Right lobe of liver (tissue), 6 donors: ENCODE results near the gene PCK1. TPM values are rescaled to one million over a fixed set of nuclear protein-coding genes. Genes with fewer than 3 reads are reported as not detected.

Experiments
- ATAC-seq, 4 donors: fragments of 200-7000 bp; cut with Tn5 transposase; one replicate each; pipeline ENCODE4 v1.9.1; 2020; ENCODE audit warnings: mild to moderate bottlenecking in 4 of 4, moderate library complexity in 4 of 4
- DNase-seq, 3 donors: peaks; one replicate each; pipeline ENCODE4 v3.0.0-alpha.2; 2020
- H3K27ac ChIP-seq, 3 donors: fragments of 200-600 bp; one replicate each; pipeline ENCODE4 v1.8.0; 2022
- H3K27me3 ChIP-seq, 2 donors: fragments of 200-600 bp; one replicate each; pipeline ENCODE4 v1.8.0; 2022
- H3K36me3 ChIP-seq, 4 donors: fragments of 200-600 bp; sonication (generic) in 1 of 4; one replicate each; pipeline versions ENCODE4 v1.5.1 to v1.8.0; 2017 to 2022; ENCODE audit warnings: control low read depth in 1 of 4
- H3K4me1 ChIP-seq, 4 donors: fragments of 200-600 bp; sonication (generic) in 1 of 4; one replicate each; pipeline versions ENCODE4 v1.5.1 to v1.8.0; 2017 to 2022; ENCODE audit warnings: control low read depth in 1 of 4
- H3K4me3 ChIP-seq, 3 donors: fragments of 200-600 bp; one replicate each; pipeline ENCODE4 v1.8.0; 2022
- H3K9me3 ChIP-seq, 4 donors: fragments of 200-600 bp; sonication (generic) in 1 of 4; one replicate each; pipeline versions ENCODE4 v1.5.1 to v1.8.0; 2017 to 2022; ENCODE audit warnings: control low read depth in 1 of 4
- POLR2A ChIP-seq: fragments of 450-650 bp; IDR thresholded peaks from one replicate; pipeline ENCODE4 v1.6.1; 2017; ENCODE audit warnings: antibody characterized with exemption, mild to moderate bottlenecking
- WGBS: methylation state at CpG from one replicate; pipeline ENCODE4 v1.1.6; 2018; ENCODE audit warnings: low coverage, low lambda C conversion rate; ENCODE audit not compliant: insufficient coverage; ENCODE audit errors: missing lambda C conversion rate; 5-methylcytosine and 5-hydroxymethylcytosine counted together
- intact Hi-C, 2 donors: fragments of 100-400 bp; cut with DNase I; formaldehyde crosslinking; loops; one replicate each; pipeline versions ENCODE4 v1.11.2 to v1.14.1; 2022
- total RNA-seq, 6 experiments: library from RNA; depleted of rRNA in 2 of 6; stranded (reverse); fragments of >200 nt in 2 of 6; fragmentation: NEBNext Ultra II Directional in 3 of 6; extraction: Animal tissue kit (Norgen Biotek cat#: 25700) in 3 of 6; gene quantifications; one replicate each; pipeline versions ENCODE4 v1.1.0 to v1.2.4, GENCODE V29; 2016 to 2023
- TF ChIP-seq, protein P1 (sequence below), 4 donors: fragments of 200-600 bp in 3 of 4; fragments of 450-650 bp in 1 of 4; IDR thresholded peaks; one replicate each; pipeline versions ENCODE4 v1.5.1 to v1.8.0; 2016 to 2022; ENCODE audit warnings: antibody characterized with exemption in 4 of 4, mild to moderate bottlenecking in 2 of 4
- donor health status: DM: no; HTN: yes; CAD: no.
- donor health status: DM: no; HTN: no; CAD: no.
- donor health status: DM: no; HTN: no; CAD: no.
- donor health status: DM: no; HTN: yes; CAD: no.
- donor health status: DM: no; HTN: yes; CAD: no.

Gene PCK1
- total RNA-seq, 6 experiments from 2014 or later = 187 to 1,757 (median 778) TPM

DNA sequence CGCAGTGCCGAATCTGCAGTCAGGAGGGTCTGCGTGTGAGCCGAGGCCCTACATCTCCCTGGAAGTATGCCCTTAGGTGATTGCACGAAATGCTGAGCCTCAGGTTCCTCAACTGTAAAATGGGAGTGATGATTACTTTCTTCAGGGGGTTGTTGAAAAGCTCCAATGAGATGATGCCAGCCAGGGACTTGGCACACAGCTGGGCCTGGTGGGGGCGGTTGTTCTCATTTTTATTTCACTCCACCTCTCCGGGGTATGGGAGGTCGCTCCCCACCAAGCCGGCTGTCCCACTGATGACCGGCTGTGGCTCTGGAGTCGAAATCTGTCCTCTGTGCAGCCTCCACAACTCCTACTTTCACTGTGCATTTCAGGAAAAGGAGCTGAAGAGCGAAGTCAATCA is 8.1 kb downstream of the PCK1 start:
- no peaks in the 10 kb centered on the region for H3K27me3 ChIP-seq
- H3K9me3 ChIP-seq = no peaks in the 10 kb centered on the region
- intact Hi-C loops = no loop called here
- H3K36me3 ChIP-seq = peaks cover 0 to 19% (median 9%) of the 10 kb centered on the region in 4 donors
- H3K4me1 ChIP-seq = peaks cover 0 to 41% (median 11%) of the 10 kb centered on the region in 4 donors
- DNase-seq (peak in 1 of 3 donors; percentile 54), ATAC-seq (no peak)
- TF ChIP-seq, protein P1, sequence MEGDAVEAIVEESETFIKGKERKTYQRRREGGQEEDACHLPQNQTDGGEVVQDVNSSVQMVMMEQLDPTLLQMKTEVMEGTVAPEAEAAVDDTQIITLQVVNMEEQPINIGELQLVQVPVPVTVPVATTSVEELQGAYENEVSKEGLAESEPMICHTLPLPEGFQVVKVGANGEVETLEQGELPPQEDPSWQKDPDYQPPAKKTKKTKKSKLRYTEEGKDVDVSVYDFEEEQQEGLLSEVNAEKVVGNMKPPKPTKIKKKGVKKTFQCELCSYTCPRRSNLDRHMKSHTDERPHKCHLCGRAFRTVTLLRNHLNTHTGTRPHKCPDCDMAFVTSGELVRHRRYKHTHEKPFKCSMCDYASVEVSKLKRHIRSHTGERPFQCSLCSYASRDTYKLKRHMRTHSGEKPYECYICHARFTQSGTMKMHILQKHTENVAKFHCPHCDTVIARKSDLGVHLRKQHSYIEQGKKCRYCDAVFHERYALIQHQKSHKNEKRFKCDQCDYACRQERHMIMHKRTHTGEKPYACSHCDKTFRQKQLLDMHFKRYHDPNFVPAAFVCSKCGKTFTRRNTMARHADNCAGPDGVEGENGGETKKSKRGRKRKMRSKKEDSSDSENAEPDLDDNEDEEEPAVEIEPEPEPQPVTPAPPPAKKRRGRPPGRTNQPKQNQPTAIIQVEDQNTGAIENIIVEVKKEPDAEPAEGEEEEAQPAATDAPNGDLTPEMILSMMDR (IDR thresholded peaks at IDR 0.05) = no peak
- TF ChIP-seq POLR2A = no peak
- 44% methylated on average over 10 of the region's 12 CpGs for WGBS
- H3K27ac ChIP-seq = peak overlapping the region; percentile 65 to 96 (median 80)
- H3K4me3 ChIP-seq = no peak overlapping the region

DNA sequence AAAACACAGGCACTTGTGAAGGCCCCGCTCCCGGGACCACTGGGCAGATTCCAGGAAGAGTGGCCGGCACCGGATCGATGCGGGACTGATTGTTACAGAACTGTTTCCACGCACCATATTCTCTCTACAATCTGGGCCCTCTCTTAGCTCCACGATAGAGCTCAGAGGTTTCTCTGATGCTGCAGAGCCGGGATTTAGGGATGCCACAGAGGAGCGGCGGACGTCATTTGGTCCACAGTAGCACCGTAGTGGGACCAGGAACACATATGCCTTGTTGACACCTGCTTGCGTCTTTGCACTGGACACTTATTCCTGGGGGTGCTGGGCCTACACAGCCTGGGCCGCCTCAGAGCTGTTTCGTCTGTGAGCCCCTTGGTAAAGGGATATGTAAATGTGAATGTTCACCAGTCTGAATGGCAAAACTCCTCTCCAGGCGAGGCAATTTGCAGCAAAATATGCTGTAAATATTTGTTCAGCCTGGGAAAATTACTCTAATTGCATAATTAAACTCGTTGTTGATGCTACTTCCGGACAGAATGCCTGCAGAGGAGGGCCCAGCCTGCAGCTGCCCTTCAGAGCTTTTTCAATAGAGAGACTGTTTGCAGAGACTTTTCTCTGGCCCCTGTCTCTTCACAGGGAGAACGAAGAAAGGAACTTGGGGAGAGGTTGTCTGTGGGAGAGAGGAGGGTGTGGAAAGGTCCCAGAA is 9.4 kb downstream of the PCK1 start:
- H3K9me3 ChIP-seq = no peaks in the 10 kb centered on the region
- no peak for TF ChIP-seq POLR2A
- TF ChIP-seq, protein P1 (IDR thresholded peaks at IDR 0.05) = no peak
- H3K4me3 ChIP-seq = no peak overlapping the region
- H3K27ac ChIP-seq = peak overlapping the region in 2 of 3 donors; percentile 80 to 96
- peaks cover 0 to 5% (median 2%) of the 10 kb centered on the region in 4 donors for H3K36me3 ChIP-seq
- no peak for ATAC-seq
- DNase-seq = peak in 2 of 3 donors; percentile 54 to 55
- peaks cover 0 to 43% (median 10%) of the 10 kb centered on the region in 4 donors for H3K4me1 ChIP-seq
- intact Hi-C loops = no loop called here
- 26% methylated on average over 15 of the region's 20 CpGs for WGBS
- H3K27me3 ChIP-seq = no peaks in the 10 kb centered on the region

DNA sequence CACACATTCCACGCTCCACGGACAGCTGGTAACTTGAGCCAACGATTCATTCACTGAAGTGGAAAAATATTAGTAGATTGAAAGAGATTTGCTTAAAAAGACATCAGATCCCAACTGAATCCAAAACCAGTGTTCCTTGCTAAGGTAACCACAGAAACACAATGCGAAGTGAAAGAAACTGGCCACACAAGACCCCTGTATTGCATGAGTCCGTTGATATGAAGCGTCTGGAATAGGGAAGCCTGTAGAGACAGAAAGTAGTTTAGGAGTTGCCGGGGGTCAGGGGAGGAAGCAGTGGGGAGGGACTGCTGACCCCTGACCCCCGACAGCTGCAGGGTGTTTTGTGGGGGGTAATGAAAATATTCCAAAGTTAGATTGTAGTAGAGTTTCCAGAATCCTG is 10.0 kb downstream of the PCK1 start:
- intact Hi-C loops = no loop called here
- H3K36me3 ChIP-seq = no peaks in the 10 kb centered on the region
- no peak overlapping the region for H3K4me3 ChIP-seq
- no peak for ATAC-seq
- H3K4me1 ChIP-seq = peaks cover 0 to 38% (median 10%) of the 10 kb centered on the region in 4 donors
- DNase-seq = peak in 1 of 3 donors; percentile 3
- H3K27me3 ChIP-seq = no peaks in the 10 kb centered on the region
- 67% methylated on average over 6 of the region's 8 CpGs for WGBS
- H3K9me3 ChIP-seq = no peaks in the 10 kb centered on the region
- H3K27ac ChIP-seq = peak overlapping the region in 2 of 3 donors; percentile 80 to 96
- TF ChIP-seq POLR2A = no peak
- TF ChIP-seq, protein P1 (IDR thresholded peaks at IDR 0.05) = no peak

DNA sequence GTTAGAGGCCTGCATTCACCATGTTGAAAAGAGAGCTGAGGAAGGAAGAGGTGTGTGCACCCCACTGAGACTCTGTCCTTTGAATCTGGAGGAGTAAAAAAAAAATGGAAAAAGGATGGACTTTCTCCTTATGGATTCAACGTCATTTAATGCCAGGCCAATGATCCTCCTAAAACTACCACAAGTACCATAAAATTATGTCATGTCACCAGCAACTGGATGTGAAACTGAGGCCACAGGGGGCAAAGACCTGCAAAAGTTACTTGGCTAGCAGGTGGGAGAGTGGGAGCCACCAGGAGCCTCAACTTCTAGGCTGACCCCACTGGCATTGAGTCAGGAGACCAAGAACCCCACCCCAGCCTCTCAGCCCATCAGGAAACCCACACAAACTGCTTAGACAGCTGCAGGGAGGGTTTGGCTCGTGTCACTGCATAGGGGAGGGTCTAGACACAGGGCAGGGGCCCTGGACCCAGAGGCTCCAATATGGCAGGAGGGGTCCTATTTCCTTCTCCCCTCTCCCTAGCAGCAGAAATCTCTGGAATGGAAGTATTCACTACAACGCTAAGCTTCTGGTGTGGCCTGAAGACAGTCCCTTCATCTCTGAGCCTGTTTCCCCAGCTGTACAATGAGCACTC is 11.0 kb downstream of the PCK1 start:
- Histone ChIP-seq H3K36me3 (no peaks in the 10 kb centered on the region), H3K27me3 (no peaks in the 10 kb centered on the region), H3K27ac (peak overlapping the region in 2 of 3 donors; percentile 15 to 29), H3K4me3 (no peak overlapping the region), H3K9me3 (no peaks in the 10 kb centered on the region), H3K4me1 (peaks cover 0 to 38% (median 10%) of the 10 kb centered on the region in 4 donors)
- intact Hi-C loops = no loop called here
- DNase-seq (peak in 1 of 3 donors; percentile 29), ATAC-seq (no peak)
- TF ChIP-seq, protein P1 (IDR thresholded peaks at IDR 0.05) = no peak
- TF ChIP-seq POLR2A = no peak
- WGBS = 40% methylated on average over 1 of the region's 3 CpGs
